ENCODE results near the gene SRMS.

DNA sequence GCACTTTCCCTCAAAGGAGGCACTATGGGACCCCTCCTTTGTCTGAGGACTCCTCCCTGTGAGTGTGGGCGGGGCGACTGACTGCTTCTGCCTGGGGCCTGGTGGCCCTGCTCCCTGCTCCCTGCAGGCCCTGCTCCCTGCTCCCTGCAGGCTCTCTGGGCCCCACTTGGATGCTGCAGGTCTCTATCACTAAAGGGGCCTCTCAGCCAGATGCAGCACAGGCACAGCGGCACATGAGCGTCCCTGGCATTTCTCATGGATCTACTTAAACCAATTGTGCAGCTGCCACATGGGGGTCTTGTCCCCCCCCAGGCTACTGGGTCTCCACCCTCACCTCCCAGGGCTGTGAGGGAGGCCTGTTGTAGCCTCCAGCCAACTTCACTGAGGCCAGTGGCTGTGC is 56.5 kb downstream of the SRMS start:
- TF ChIP-seq CTCF (IDR thresholded peaks at IDR 0.05), result no peak
- no peak for TF ChIP-seq POLR2AphosphoS5 (IDR thresholded peaks at IDR 0.05)
- no peak for TF ChIP-seq EP300 (IDR thresholded peaks at IDR 0.05)
- no peak for TF ChIP-seq POLR2A (IDR thresholded peaks at IDR 0.05)
